22Rv1 (cell line): Measurements from ENCODE around the gene PHRF1.

Experiments used
- H3K27ac ChIP-seq: fragments of 450-650 bp; 2 replicates; pipeline ENCODE4 v1.5.1; 2017
- ZFX ChIP-seq: fragments of 450-650 bp; IDR thresholded peaks from 2 replicates; pipeline ENCODE4 v1.6.1; 2017; ENCODE audit warnings: antibody characterized with exemption, borderline replicate concordance
- TF ChIP-seq, protein P1 (sequence below): fragments of 450-650 bp; IDR thresholded peaks from 2 replicates; pipeline ENCODE4 v1.5.1; 2017; ENCODE audit warnings: mild to moderate bottlenecking

PHRF1 gene

DNA sequence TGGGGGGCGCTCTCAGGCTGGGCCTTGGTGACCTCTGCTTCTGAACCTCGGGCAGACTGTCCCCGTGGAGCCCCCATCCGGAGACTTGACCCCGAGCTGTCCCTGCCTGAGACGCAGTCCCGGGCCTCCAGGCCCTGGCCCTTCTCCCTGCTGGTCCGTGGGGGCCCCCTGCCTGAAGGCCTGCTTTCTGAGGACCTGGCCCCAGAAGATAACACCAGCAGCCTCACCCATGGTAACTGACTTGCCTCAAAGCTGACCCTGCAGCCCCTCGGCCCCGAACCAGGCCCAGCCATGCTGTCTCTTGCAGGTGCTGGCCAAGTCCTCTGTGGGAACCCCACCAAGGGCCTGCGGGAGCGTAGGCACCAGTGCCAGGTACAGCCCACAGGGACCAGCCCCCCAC is 24.7 kb upstream of the PHRF1 start:
- no peak for TF ChIP-seq ZFX
- TF ChIP-seq, protein P1, sequence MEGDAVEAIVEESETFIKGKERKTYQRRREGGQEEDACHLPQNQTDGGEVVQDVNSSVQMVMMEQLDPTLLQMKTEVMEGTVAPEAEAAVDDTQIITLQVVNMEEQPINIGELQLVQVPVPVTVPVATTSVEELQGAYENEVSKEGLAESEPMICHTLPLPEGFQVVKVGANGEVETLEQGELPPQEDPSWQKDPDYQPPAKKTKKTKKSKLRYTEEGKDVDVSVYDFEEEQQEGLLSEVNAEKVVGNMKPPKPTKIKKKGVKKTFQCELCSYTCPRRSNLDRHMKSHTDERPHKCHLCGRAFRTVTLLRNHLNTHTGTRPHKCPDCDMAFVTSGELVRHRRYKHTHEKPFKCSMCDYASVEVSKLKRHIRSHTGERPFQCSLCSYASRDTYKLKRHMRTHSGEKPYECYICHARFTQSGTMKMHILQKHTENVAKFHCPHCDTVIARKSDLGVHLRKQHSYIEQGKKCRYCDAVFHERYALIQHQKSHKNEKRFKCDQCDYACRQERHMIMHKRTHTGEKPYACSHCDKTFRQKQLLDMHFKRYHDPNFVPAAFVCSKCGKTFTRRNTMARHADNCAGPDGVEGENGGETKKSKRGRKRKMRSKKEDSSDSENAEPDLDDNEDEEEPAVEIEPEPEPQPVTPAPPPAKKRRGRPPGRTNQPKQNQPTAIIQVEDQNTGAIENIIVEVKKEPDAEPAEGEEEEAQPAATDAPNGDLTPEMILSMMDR = no peak
- H3K27ac ChIP-seq = no peak overlapping the region

DNA sequence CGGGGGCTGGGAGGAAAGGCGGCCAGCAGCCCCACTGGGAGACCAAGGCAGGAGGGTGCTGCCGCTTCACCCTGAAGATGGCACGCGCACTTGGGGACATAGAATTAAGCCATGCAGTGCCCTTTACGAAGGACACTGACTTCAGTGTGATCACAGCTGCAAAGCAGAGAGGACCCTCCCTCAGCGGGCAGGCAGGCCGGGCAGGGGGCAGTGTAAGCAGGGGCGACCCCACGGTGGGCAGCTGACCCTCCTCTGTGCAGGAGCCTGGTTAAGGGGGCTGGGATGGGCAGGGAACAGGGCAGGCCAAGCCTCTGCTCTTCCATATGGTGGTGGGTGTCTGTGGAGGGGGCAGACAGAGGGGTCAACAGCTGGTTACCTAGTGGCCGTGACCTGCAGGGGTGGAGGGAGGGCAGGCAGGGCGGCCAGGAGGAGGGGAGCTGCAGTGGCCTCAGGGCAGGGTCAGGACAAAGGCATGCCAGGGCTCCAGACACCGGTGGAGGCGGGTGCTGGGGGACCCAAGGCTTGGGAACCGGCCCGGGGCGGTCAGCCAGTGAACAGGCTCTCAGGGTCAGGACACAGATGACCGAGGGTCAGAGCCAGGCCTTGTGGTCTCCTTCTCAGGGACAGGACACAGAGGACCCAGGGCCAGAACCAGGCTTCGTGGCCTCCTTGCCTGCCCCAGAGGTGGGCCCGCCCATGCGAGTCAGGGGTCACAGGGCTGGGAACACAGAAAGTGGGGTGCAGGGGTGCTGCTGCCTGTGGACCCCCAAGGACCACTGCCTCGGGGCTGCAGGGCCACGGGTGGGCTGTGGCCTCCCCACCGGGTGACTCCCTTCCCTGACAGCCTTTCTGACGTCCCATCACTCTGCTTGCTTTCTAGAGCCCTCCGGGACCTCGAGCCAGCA is 22.9 kb upstream of the PHRF1 start:
- peak overlapping the region; percentile 76; the same call in 1 of the 2 replicates for H3K27ac ChIP-seq
- TF ChIP-seq, protein P1 = no peak
- TF ChIP-seq ZFX = no peak

DNA sequence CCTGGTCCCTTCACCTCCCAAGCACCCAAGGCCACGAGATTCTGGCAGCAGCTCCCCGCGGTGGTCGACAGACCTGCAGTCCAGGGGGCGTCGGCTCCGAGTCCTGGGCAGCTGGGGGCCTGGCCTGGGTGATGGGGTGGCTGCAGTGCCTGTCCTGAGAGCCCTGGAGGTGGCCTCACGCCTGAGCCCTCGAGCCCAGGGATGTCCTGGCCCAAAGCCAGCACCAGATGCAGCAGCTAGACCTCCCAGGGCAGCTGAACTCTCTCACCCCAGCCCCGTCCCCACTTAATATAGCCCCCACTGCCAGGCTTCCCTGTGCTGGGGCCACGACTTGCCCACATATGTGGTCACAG is 22.3 kb upstream of the PHRF1 start:
- H3K27ac ChIP-seq = peak overlapping the region; percentile 76
- TF ChIP-seq, protein P1 = no peak
- no peak for TF ChIP-seq ZFX

DNA sequence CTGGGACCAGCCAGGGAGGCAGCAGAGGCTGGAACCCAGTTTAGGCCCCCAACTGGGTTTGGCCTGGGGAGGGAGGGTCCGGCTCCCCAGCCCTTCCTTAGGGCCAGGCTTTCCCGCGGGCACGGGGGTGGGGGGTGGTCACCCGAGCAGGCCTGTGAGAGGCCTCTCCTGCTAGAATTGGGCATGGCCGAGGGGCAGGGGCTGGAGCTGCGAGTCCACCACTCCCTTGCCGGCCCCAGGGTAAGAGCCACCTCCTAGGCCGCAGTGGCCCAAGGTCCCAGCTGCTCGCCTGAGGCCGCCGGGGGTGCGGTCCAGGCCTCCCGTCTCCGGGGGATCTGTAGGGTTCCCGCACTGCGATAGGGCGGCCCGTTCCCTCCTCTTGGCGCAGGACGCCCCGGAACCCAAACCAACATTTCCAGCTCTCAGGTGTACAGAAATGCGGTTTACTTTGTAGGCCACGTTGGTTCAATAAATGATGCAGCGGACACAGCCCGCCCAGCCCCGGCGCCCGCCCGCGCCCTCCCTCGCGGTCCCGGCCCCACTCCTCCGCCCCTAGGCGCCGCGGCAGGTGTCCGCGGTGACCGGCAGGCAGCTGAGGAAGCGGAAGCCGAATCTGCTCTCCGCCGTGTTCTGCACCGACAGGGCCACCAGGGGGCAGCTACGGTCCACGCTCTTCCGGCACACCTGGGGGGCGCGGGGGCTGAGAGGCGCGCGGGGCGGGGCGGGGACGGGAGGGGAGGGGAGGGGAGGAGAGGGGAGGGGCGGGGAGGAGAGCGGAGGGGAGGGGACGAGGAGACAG is 21.6 kb upstream of the PHRF1 start:
- peak overlapping the region; percentile 76 for H3K27ac ChIP-seq
- TF ChIP-seq, protein P1 = peak; percentile 75
- TF ChIP-seq ZFX = no peak

DNA sequence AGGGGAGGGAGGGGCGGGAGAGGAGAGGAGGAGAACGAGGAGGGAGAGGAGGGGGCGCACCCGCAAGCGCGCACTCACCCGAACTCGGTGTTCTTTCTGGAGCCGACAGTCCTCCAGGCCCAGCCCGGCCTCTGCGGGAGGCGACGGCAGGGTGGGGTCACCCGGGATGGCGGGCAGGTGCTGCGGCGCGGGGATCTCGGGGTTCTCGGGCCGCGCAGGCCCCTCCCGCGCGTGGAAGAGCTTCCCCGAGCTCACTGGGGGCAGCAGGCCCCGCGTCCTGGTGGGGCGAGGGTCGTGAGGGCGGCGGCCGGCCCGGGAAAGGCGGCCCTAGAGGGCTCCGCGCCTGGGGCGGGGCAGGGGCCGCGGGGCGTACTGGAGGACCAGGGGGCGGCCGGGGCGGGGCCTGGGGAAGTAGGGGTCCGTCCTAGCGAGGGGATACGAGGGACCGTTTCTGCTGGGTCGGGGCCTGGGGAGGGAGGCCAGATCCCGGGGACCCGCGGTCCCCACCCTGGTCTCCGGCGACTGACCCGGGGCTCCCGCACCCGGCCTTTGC is 21.0 kb upstream of the PHRF1 start:
- H3K27ac ChIP-seq = peak overlapping the region; percentile 76
- no peak for TF ChIP-seq ZFX
- TF ChIP-seq, protein P1 = no peak

DNA sequence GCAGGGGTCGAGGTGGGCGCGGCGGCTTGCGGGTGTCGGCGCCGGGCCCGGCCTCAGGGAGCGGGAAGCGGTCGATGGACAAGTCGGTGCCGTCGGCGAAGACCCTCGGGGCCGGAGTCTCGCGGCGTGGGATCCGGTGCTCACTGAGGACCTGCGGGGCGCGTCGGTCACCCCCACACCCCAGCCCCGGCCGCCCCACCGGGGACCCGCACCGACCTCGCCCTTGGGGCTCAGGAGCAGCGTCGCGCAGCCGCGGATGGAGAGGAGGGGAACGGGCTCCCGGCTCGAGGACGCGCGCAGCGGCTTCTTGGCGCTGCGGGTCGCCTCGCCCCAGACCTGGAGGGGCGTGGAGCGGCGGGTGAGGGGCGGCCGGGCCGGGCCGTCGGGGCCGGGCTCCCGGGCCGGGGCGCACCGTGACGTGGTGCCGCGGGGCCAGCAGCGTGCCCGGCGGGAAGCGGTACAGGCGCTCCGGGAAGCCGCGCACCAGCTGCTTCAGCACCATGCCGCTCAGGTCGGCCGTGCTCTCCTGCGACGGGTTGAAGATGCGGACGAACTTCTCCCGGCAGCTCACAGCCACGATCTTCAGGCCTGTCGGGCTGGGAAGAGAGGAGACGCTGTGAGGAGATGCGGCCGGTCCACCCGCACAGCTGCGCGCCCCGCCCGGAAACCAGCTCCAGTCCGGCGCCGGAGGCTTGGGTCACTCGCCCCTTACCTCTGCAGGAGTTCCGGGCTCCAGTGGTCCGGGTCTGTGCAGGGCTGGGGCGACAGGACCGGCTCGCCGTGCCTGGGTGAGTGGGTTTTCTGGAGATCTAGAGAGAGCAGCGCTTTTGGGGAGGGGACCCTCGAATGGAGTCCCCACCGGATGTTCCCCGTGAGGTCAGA is 20.2 kb upstream of the PHRF1 start:
- TF ChIP-seq, protein P1 = no peak
- H3K27ac ChIP-seq = peak overlapping the region; percentile 76
